Measurements from ENCODE around the gene POLR1B. TPM values are rescaled to one million over a fixed set of nuclear protein-coding genes. Genes with fewer than 3 reads are reported as not detected.

The POLR1B gene
- total RNA-seq, 2 donors from 2014 or later: 12.5 to 30.8 TPM

DNA sequence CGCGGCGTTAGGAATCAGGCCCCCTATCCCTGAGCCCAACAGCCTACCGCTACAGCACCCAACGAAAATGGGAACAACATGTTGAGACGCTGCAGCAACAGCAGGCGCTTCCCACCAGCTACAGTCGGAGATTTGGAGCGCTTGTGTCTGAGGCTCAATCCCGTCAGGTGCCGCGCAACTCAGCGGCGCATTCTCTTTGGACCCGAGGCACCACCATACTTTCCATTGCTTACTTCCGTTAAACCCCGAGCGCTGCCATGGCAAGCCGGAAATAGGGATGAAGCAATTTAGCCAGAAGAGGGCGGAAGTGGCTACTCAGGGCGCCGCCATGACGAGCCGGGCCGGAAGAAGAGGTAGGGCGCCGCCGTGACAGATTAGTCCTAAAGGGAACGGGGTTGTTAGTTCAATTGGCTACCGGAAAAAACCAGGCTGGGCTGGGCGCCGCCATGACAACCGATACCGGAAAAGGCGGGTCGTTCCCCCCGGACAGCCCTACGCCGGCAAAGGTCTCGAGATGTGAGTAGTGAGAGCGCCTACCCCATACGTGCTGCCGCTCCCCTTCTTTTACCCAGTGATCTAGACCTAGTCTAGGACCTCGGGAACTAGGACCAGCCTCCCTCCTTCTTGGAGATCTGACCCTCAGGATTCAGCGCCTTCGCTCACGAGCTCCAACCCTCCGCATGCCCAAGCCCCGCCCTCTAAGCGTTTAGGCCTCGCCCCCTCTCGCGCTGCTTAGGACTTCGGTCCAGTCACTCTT lies 42.0 kb downstream of the POLR1B start, which contains the start of gene CHCHD5:
TSS of gene CHCHD5 (plus strand) at position 476 of the 757 bp plus-strand sequence. CDS start at position 515, 39 bp downstream.
- peak within 1 kb of the TSS; percentile 90 to 93 for H3K27ac ChIP-seq
- H3K4me1 ChIP-seq (ENCODE audit: control insufficient read depth in 1 of 2, low read depth in 2 of 2): peaks cover 6 to 15% of the 10 kb centered on the region in 2 donors
- peak within 1 kb of the TSS; percentile 72 for H3K4me3 ChIP-seq
- no peaks in the 10 kb centered on the region for H3K27me3 ChIP-seq (replicated peaks; ENCODE audit: insufficient read depth)
- TF ChIP-seq, protein P1, sequence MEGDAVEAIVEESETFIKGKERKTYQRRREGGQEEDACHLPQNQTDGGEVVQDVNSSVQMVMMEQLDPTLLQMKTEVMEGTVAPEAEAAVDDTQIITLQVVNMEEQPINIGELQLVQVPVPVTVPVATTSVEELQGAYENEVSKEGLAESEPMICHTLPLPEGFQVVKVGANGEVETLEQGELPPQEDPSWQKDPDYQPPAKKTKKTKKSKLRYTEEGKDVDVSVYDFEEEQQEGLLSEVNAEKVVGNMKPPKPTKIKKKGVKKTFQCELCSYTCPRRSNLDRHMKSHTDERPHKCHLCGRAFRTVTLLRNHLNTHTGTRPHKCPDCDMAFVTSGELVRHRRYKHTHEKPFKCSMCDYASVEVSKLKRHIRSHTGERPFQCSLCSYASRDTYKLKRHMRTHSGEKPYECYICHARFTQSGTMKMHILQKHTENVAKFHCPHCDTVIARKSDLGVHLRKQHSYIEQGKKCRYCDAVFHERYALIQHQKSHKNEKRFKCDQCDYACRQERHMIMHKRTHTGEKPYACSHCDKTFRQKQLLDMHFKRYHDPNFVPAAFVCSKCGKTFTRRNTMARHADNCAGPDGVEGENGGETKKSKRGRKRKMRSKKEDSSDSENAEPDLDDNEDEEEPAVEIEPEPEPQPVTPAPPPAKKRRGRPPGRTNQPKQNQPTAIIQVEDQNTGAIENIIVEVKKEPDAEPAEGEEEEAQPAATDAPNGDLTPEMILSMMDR (IDR thresholded peaks at IDR 0.05): peak; percentile 15
- H3K9me3 ChIP-seq: no peaks in the 10 kb centered on the region
- DNase-seq (ENCODE audit: low spot score) (peak; percentile 89), ATAC-seq (ENCODE audit: insufficient number of reproducible peaks, low FRiP score, low read depth) (peak; percentile 92)
- peaks cover 4% of the 10 kb centered on the region for H3K36me3 ChIP-seq

DNA sequence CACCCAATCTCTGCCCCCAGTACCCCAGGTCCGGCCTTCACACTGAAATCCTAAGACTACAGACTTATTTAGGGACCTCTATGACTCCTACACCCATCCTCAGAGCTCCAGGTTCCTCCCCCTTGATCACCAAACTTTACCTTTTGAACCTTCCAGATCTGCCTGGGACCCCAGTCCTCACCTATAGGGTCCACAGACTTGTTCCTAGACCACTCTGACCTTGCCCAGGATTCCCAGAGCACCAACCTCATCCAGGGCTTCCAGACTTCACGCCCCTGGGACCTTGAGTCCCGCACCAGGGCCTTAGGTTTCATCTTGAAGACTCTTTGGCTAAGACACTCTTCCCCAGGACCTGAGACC lies 42.6 kb downstream of the POLR1B start:
- TF ChIP-seq, protein P1 (IDR thresholded peaks at IDR 0.05): no peak
- DNase-seq (ENCODE audit: low spot score) (no peak), ATAC-seq (ENCODE audit: insufficient number of reproducible peaks, low FRiP score, low read depth) (no peak)
- Histone ChIP-seq H3K27ac (peak overlapping the region; percentile 90 to 93), H3K9me3 (no peaks in the 10 kb centered on the region), H3K4me1 (ENCODE audit: control insufficient read depth in 1 of 2, low read depth in 2 of 2) (peaks cover 6 to 15% of the 10 kb centered on the region in 2 donors), H3K36me3 (peaks cover 4% of the 10 kb centered on the region), H3K4me3 (peak overlapping the region; percentile 72), H3K27me3 (replicated peaks; ENCODE audit: insufficient read depth) (no peaks in the 10 kb centered on the region)

DNA sequence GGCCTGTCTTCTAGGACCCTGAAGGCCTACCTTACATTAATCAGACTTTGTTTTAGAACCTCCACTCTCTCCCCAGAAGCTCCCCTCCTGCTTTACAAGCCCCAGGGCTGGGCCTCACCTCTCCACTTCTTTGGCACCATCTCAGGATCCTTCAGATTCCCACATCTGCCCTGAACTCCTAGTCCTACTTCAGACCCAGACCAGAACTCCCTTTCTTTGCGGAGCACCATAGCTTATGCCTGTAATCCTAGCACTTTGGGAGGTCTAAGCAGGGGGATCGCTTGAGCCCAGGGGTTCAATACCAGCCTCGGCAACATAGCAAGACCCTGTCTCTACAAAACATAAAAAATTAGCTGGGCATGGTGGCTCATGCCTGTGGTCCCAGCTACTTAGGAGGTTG lies 43.1 kb downstream of the POLR1B start:
- Histone ChIP-seq H3K36me3 (peaks cover 4% of the 10 kb centered on the region), H3K9me3 (no peaks in the 10 kb centered on the region), H3K27ac (peak overlapping the region; percentile 90 to 93), H3K4me1 (ENCODE audit: control insufficient read depth in 1 of 2, low read depth in 2 of 2) (peaks cover 6 to 15% of the 10 kb centered on the region in 2 donors), H3K4me3 (peak overlapping the region; percentile 72), H3K27me3 (replicated peaks; ENCODE audit: insufficient read depth) (no peaks in the 10 kb centered on the region)
- ATAC-seq (ENCODE audit: insufficient number of reproducible peaks, low FRiP score, low read depth): no peak
- no peak for DNase-seq (ENCODE audit: low spot score)
- TF ChIP-seq, protein P1 (IDR thresholded peaks at IDR 0.05): no peak

DNA sequence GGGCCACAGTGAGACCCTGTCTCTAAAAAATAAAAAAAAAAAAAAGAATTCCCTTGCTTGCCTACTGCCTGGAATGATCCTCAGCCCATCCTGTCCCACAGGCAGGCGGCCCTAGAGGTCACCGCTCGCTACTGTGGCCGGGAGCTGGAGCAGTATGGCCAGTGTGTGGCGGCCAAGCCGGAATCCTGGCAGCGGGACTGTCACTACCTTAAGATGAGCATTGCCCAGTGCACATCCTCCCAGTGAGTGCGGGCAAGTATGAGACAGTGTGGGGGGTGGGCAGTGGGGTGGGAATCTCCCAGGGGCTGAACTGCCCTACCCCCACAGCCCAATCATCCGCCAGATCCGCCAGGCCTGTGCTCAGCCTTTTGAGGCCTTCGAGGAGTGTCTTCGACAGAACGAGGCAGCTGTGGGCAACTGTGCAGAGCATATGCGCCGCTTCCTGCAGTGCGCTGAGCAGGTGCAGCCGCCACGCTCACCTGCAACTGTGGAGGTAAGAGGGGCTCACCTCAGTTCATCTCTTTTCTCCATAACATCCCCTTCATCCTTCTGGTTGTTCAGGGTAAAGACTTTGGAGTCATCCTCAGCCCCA lies 43.7 kb downstream of the POLR1B start:
- TF ChIP-seq, protein P1 (IDR thresholded peaks at IDR 0.05): no peak
- DNase-seq (ENCODE audit: low spot score) (no peak), ATAC-seq (ENCODE audit: insufficient number of reproducible peaks, low FRiP score, low read depth) (no peak)
- H3K36me3 ChIP-seq: peaks cover 10% of the 10 kb centered on the region
- H3K27me3 ChIP-seq (replicated peaks; ENCODE audit: insufficient read depth): no peaks in the 10 kb centered on the region
- peaks cover 6 to 15% of the 10 kb centered on the region in 2 donors for H3K4me1 ChIP-seq (ENCODE audit: control insufficient read depth in 1 of 2, low read depth in 2 of 2)
- H3K9me3 ChIP-seq: no peaks in the 10 kb centered on the region
- H3K4me3 ChIP-seq: no peak overlapping the region
- H3K27ac ChIP-seq: no peak overlapping the region

DNA sequence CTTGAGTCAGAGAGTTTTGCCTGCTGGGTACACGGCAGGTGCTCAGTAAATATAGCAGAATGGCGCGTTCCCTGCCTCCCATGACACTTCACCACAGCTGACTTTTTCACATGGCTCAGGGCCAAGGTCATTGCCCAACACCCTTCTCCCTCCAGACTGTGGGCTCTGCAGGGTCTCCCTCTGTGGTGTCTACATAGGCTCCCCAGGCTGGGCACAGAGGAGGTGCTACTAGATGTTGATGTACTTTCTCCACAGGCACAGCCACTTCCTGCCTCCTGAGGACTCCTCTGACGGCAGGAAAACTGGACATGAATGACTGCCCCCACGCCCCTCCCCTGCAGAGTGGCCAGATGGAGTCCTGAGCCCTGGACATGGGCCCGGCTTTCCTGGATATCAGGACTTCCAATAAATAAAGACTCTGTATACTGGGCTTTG lies 46.4 kb downstream of the POLR1B start:
- no peaks in the 10 kb centered on the region for H3K27me3 ChIP-seq (replicated peaks; ENCODE audit: insufficient read depth)
- DNase-seq (ENCODE audit: low spot score): no peak
- peaks cover 6 to 15% of the 10 kb centered on the region in 2 donors for H3K4me1 ChIP-seq (ENCODE audit: control insufficient read depth in 1 of 2, low read depth in 2 of 2)
- no peak overlapping the region for H3K4me3 ChIP-seq
- H3K9me3 ChIP-seq: no peaks in the 10 kb centered on the region
- no peak for ATAC-seq (ENCODE audit: insufficient number of reproducible peaks, low FRiP score, low read depth)
- H3K36me3 ChIP-seq: peaks cover 10% of the 10 kb centered on the region
- no peak overlapping the region for H3K27ac ChIP-seq
- TF ChIP-seq, protein P1 (IDR thresholded peaks at IDR 0.05): no peak

Measured in thoracic aorta (tissue), 2 donors.